Psoas muscle (tissue), 8 donors: ENCODE measurements around the gene CRNN. TPM values are rescaled to one million over a fixed set of nuclear protein-coding genes. Genes with fewer than 3 reads are reported as not detected.

ENCODE experiments used
- ATAC-seq, 4 donors: fragments of 200-7000 bp; cut with Tn5 transposase; one replicate each; pipeline ENCODE4 v1.9.1; 2020; ENCODE audit warnings: moderate library complexity in 3 of 4, mild to moderate bottlenecking in 2 of 4
- DNase-seq, 2 donors: peaks; one replicate each; pipeline ENCODE4 v3.0.0-alpha.2; 2020
- H3K27ac ChIP-seq: fragments of 200-600 bp; one replicate; pipeline ENCODE4 v1.8.0; 2022
- H3K27me3 ChIP-seq, 3 donors: fragments of 200-600 bp in 1 of 3; one replicate each; pipeline versions ENCODE4 v1.6.1 to v1.8.0; 2013 to 2022; ENCODE audit warnings: low read length in 2 of 3, mild to moderate bottlenecking in 2 of 3, moderate library complexity in 1 of 3; ENCODE audit not compliant: insufficient read depth in 3 of 3
- H3K36me3 ChIP-seq, 2 donors: fragments of 200-600 bp in 1 of 2; one replicate each; pipeline versions ENCODE4 v1.6.1 to v1.8.0; 2013 to 2022; ENCODE audit warnings: low read depth in 1 of 2, mild to moderate bottlenecking in 1 of 2, moderate library complexity in 1 of 2; ENCODE audit not compliant: insufficient read depth in 1 of 2
- H3K4me1 ChIP-seq: fragments of 200-600 bp; one replicate; pipeline ENCODE4 v1.8.0; 2022
- H3K4me3 ChIP-seq: fragments of 200-600 bp; one replicate; pipeline ENCODE4 v1.8.0; 2022; ENCODE audit warnings: mild to moderate bottlenecking
- H3K9me3 ChIP-seq: fragments of 200-600 bp; one replicate; pipeline ENCODE4 v1.8.0; 2022
- CTCF ChIP-seq: fragments of 200-600 bp; IDR thresholded peaks from one replicate; pipeline ENCODE4 v1.8.0; 2022; ENCODE audit warnings: antibody characterized with exemption
- WGBS, 3 donors: extraction: QIAGEN DNeasy Blood & Tissue Kit; methylation state at CpG; one replicate each; pipeline versions ENCODE4 v1.1.6 to v1.1.7; 2013; 5-methylcytosine and 5-hydroxymethylcytosine counted together
- intact Hi-C, 2 donors: fragments of 100-400 bp; cut with DNase I; formaldehyde crosslinking; loops; one replicate each; pipeline versions ENCODE4 v1.11.0 to v1.14.2; 2022
- polyA plus RNA-seq, 3 donors: library from polyadenylated mRNA; stranded (reverse); fragments of 200-250 nt; gene quantifications; one replicate each; pipeline ENCODE4 v1.2.3, GENCODE V29; 2013
- total RNA-seq, 4 donors: library from RNA; stranded (reverse); fragmentation: NEBNext Ultra II Directional in 2 of 4; extraction: Animal tissue kit (Norgen Biotek cat#: 25700) in 2 of 4; gene quantifications; one replicate each; pipeline versions ENCODE4 v1.2.1 to v1.2.4, GENCODE V29; 2021 to 2023
- donor health status: healthy with polysubstance abuse.
- donor health status: DM: no; HTN: no; CAD: no; lungs with moderate emphysema.
- donor health status: Bipolar disorder and iron deficiency.
- donor health status: healthy.
- donor health status: DM: yes; HTN: yes; CAD: no.
- donor health status: DM: no; HTN: no; CAD: no.
- donor health status: DM: no; HTN: no; CAD: no.
- donor health status: DM: yes; HTN: yes; CAD: no.

CRNN gene
- total and polyA plus RNA-seq, 7 donors = 0.28 to 0.30 TPM; not detected in 5

- intact Hi-C loops = no loop called here
- H3K27me3 ChIP-seq = peaks cover 0 to 2% (median 0%) of the 10 kb centered on the region in 3 donors
- ATAC-seq = no peak
- H3K36me3 ChIP-seq = no peaks in the 10 kb centered on the region
- no peak for TF ChIP-seq CTCF
- no peak overlapping the region for H3K4me3 ChIP-seq
- DNase-seq = no peak
- H3K27ac ChIP-seq = no peak overlapping the region
- no peaks in the 10 kb centered on the region for H3K4me1 ChIP-seq
- 77 to 82% (median 77%) methylated on average over 2 of the region's 2 CpGs for WGBS, 3 donors
- H3K9me3 ChIP-seq = no peaks in the 10 kb centered on the region
Measured at GRCh38 chr1:152392909-152393308, 21.2 kb downstream of the CRNN start.

- no peaks in the 10 kb centered on the region for H3K9me3 ChIP-seq
- H3K36me3 ChIP-seq = no peaks in the 10 kb centered on the region
- no peak for TF ChIP-seq CTCF
- H3K27ac ChIP-seq = no peak overlapping the region
- no peak overlapping the region for H3K4me3 ChIP-seq
- peaks cover 0 to 2% (median 0%) of the 10 kb centered on the region in 3 donors for H3K27me3 ChIP-seq
- intact Hi-C loops = no loop called here
- ATAC-seq = no peak
- WGBS, 3 donors = 52 to 71% (median 54%) methylated on average over 4 of the region's 4 CpGs
- no peaks in the 10 kb centered on the region for H3K4me1 ChIP-seq
- DNase-seq = no peak
Measured at GRCh38 chr1:152388889-152389288, 25.2 kb downstream of the CRNN start.

- Histone ChIP-seq H3K4me3 (no peak overlapping the region), H3K27me3 (no peaks in the 10 kb centered on the region), H3K4me1 (no peaks in the 10 kb centered on the region), H3K27ac (no peak overlapping the region), H3K9me3 (no peaks in the 10 kb centered on the region), H3K36me3 (no peaks in the 10 kb centered on the region)
- intact Hi-C loops = no loop called here
- no peak for TF ChIP-seq CTCF
- DNase-seq (no peak), ATAC-seq (no peak)
- WGBS, 3 donors = 75 to 81% (median 75%) methylated on average over 2 of the region's 2 CpGs
Measured at GRCh38 chr1:152386940-152387339, 27.1 kb downstream of the CRNN start.

- DNase-seq (no peak), ATAC-seq (no peak)
- H3K27ac ChIP-seq = no peak overlapping the region
- H3K4me1 ChIP-seq = no peaks in the 10 kb centered on the region
- WGBS, 3 donors = 74 to 80% (median 75%) methylated on average over 15 to 16 of the region's 16 CpGs
- H3K9me3 ChIP-seq = no peaks in the 10 kb centered on the region
- TF ChIP-seq CTCF = no peak
- H3K27me3 ChIP-seq = no peaks in the 10 kb centered on the region
- no peaks in the 10 kb centered on the region for H3K36me3 ChIP-seq
- intact Hi-C loops = no loop called here
- H3K4me3 ChIP-seq = no peak overlapping the region
Measured at GRCh38 chr1:152380932-152381331, 33.1 kb downstream of the CRNN start.

- Histone ChIP-seq H3K27ac (no peak overlapping the region), H3K4me3 (no peak overlapping the region), H3K9me3 (no peaks in the 10 kb centered on the region), H3K27me3 (no peaks in the 10 kb centered on the region), H3K4me1 (no peaks in the 10 kb centered on the region), H3K36me3 (no peaks in the 10 kb centered on the region)
- no peak for DNase-seq
- no peak for TF ChIP-seq CTCF
- no peak for ATAC-seq
- intact Hi-C loops = no loop called here
- WGBS, 3 donors = 62 to 63% (median 63%) methylated on average over 3 of the region's 3 CpGs
Measured at GRCh38 chr1:152374451-152374850, 39.6 kb downstream of the CRNN start.
